Ascending aorta (tissue), 2 donors: ENCODE data around the gene MAPK8IP3. TPM values are rescaled to one million over a fixed set of nuclear protein-coding genes. Genes with fewer than 3 reads are reported as not detected.

Source experiments
- DNase-seq, 2 donors: peaks; one replicate each; pipeline ENCODE4 v3.0.0-alpha.2; 2019; ENCODE audit warnings: low spot score in 2 of 2
- H3K27ac ChIP-seq, 2 donors: fragments of 200-600 bp; sonication (generic); one replicate each; pipeline ENCODE4 v1.5.1; 2016 to 2017; ENCODE audit warnings: mild to moderate bottlenecking in 1 of 2
- H3K27me3 ChIP-seq: fragments of 200-600 bp; sonication (generic); one replicate; pipeline ENCODE4 v1.5.1; 2017
- H3K36me3 ChIP-seq, 2 donors: fragments of 200-600 bp; sonication (generic); one replicate each; pipeline ENCODE4 v1.5.1; 2016
- H3K4me1 ChIP-seq, 2 donors: fragments of 200-600 bp; sonication (generic); one replicate each; pipeline ENCODE4 v1.5.1; 2016 to 2017; ENCODE audit warnings: mild to moderate bottlenecking in 1 of 2
- H3K4me3 ChIP-seq, 2 donors: fragments of 200-600 bp; sonication (generic); one replicate each; pipeline ENCODE4 v1.5.1; 2016 to 2017; ENCODE audit warnings: mild to moderate bottlenecking in 1 of 2
- H3K9me3 ChIP-seq, 2 donors: fragments of 200-600 bp; sonication (generic); one replicate each; pipeline ENCODE4 v1.5.1; 2016
- CTCF ChIP-seq, 3 experiments: fragments of 200-600 bp in 2 of 3; fragments of 450-650 bp in 1 of 3; sonication (generic) in 2 of 3; IDR thresholded peaks; one replicate each; pipeline ENCODE4 v1.5.1; 2016 to 2019; ENCODE audit warnings: antibody characterized with exemption in 3 of 3, mild to moderate bottlenecking in 1 of 3, moderate library complexity in 1 of 3
- intact Hi-C: fragments of 100-400 bp; cut with DNase I; formaldehyde crosslinking; loops from one replicate; pipeline ENCODE4 v1.15.1; 2023
- total RNA-seq: library from RNA; depleted of rRNA; stranded (reverse); fragments of >200 nt; gene quantifications from one replicate; pipeline ENCODE4 v1.1.0, GENCODE V29; 2016

MAPK8IP3 gene
- total RNA-seq, 1 donor from 2014 or later: 57.4 TPM

GRCh38 chr16:1819611-1820010 lies 113.6 kb downstream of the MAPK8IP3 start:
- DNase-seq: no peak
- Histone ChIP-seq H3K9me3 (no peaks in the 10 kb centered on the region), H3K4me1 (peaks cover 0 to 5% of the 10 kb centered on the region in 2 donors), H3K4me3 (no peak overlapping the region), H3K27me3 (no peaks in the 10 kb centered on the region), H3K27ac (no peak overlapping the region), H3K36me3 (peaks cover 61 to 72% of the 10 kb centered on the region in 2 donors)
- intact Hi-C loops: no loop called here
- TF ChIP-seq CTCF (IDR thresholded peaks at IDR 0.05): no peak

Other genes starting within 250 kb of the MAPK8IP3 start
- 108 TPM for gene CLCN7, start 231.2 kb upstream of the MAPK8IP3 start, total RNA-seq
- not detected for gene PTX4, start 217.3 kb upstream of the MAPK8IP3 start, total RNA-seq
- 110 TPM for gene TELO2, start 212.8 kb upstream of the MAPK8IP3 start, total RNA-seq
- 145 TPM for gene TMEM204, start 172.5 kb upstream of the MAPK8IP3 start, total RNA-seq
- 21.9 TPM for gene IFT140, start 94.1 kb upstream of the MAPK8IP3 start, total RNA-seq
- 12.7 TPM for gene CRAMP1, start 93.8 kb upstream of the MAPK8IP3 start, total RNA-seq
- gene JPT2, start 27.9 kb upstream of the MAPK8IP3 start, total RNA-seq: 18.3 TPM
- gene NME3, start 65.3 kb downstream of the MAPK8IP3 start, total RNA-seq: 326 TPM
- gene EME2, start 66.6 kb downstream of the MAPK8IP3 start, total RNA-seq: 25.3 TPM
- gene MRPS34, start 66.9 kb downstream of the MAPK8IP3 start, total RNA-seq: 170 TPM
- gene SPSB3, start 76.4 kb downstream of the MAPK8IP3 start, total RNA-seq: 159 TPM
- gene NUBP2, start 76.8 kb downstream of the MAPK8IP3 start, total RNA-seq: 182 TPM
- not detected for gene IGFALS, start 87.5 kb downstream of the MAPK8IP3 start, total RNA-seq
- 177 TPM for gene HAGH, start 120.6 kb downstream of the MAPK8IP3 start, total RNA-seq
- 233 TPM for gene FAHD1, start 121.0 kb downstream of the MAPK8IP3 start, total RNA-seq
- gene MEIOB, start 166.0 kb downstream of the MAPK8IP3 start, total RNA-seq: not detected
- not detected for gene HS3ST6, start 212.2 kb downstream of the MAPK8IP3 start, total RNA-seq
- 32.9 TPM for gene MSRB1, start 237.0 kb downstream of the MAPK8IP3 start, total RNA-seq
- not detected for gene RPL3L, start 248.5 kb downstream of the MAPK8IP3 start, total RNA-seq